ENCODE measurements around the gene AXL.
"Not testable (repeated sequence)": the region's sequence is repeated elsewhere in the genome, so short reads cannot be mapped to it uniquely, and the experiment has no call there.

Gene AXL

DNA sequence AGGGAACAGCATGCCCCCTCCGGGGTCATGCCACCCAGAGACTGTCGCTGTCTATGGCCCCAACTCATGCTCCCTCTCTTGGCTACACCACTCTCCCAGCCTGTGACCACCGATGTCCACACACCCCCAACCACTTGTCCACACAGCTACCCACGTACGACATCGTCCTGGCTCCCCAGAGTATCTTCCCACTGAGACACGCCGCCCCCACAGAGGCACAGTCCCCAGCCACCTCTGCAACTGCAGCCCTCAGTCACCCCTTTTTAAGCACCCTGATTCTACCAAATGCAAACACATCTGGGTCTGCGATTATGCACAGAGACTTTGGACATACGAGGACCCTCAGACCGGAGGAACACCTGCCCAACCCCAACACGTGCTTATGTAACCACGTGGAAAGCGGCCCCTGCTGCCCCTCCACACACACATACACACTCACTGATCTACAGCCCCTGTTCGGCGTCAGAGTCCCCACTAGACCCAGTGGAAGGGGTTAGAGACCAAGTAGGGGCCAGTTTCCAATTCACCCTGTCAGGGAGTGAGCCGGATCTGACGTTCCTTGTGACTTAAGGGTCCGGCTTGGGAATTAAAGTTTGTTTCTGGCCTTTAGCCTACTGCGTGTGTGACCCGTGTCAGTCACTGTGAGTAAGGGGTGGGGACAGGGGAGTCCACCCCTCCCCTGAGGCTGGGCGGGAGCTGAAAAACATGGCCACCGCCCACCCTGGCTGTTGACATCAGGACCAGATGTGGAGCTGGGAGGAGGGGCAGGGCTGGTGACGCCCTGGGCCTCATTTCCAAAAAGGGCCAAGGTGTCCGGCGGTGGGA is 11.9 kb upstream of the AXL start:
- no peak for ATAC-seq

DNA sequence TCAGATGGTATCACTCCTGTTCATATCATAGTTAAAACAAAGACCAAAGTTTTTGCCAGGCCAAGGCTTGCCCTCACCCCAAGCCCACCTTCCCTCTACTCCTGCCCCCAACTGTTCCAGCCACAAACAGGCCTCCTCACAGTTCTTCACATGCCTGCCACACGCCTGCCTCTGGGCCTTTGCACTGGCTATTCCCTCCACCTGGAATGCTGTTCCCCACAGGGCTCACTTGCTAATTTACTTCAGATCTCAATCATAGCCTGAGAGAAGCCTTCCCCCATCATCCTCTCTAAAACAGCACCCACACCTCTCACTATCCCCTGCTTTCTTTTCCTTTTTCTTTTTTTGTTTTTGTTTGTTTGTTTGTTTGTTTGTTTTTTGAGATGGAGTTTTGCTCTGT is 4.9 kb upstream of the AXL start:
- no peak for ATAC-seq

DNA sequence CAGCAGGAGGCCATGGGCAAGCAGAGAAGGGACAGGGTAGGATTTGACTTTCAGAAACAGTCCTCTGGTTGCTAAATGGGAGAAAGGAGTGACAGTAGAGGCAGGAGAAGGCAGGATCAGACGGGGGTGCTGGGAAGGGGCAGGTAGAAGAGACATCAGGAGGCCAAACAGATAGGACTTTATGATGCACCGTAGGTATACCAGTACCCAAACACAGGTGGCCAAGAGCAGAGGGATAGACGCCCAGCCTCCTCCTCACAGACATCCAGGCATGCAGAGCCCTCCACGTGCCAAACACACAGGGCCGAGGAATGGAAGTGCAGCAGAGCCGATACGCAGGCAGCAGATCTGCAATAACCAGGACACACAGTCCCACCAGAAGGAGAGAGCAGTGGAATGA is 1.3 kb upstream of the AXL start:
- no peak for ATAC-seq

DNA sequence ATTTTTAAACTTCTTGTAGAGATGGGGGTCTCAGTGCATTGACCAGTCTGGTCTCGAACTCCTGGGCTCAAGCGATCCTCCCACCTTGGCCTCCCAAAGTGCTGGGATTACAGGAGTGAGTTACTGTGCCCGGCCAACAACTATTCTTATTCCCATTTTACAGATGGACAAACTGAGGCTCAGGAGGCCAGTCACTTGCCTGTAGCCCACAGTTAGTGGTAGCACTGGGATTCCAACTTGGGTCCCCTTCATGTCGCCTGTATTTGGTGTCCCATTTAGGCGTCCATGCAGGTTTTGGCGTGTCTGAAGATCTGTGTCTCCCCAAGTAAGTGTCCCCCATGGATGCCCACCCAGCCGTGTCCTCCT is 791 bp upstream of the AXL start:
- no peak for ATAC-seq

DNA sequence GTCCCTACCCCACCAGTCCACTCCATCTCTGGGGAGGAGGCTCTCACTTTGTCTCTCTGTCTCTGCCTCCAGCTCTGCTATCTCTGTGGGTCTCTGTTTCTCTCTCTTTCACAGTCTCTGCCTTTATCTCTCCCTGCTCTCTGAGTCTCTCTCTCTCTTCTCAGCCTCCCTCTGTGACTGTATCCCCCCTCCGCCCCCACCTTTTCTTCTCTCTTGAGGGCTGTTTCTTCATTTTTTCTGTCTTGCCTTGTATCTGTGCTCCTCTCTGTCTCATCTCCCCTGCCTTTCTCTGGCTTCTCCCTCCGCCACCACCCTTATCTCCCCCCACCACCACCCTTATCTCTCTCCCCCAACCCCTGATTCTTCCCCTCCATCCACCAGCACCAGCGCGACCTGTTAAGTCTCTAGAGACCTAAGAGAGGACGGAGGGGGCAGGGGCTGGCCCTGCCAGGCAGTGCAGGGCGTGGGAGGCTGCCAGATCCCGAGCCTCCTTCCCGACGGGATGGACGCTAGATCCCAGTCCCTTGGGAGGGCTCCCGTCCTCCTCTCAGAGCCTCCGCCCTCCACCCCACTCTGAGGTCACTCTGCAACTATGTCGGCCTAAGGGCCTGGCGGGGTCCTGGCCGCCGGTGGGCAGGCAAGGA is 1.0 kb downstream of the AXL start:
- no peak for ATAC-seq

DNA sequence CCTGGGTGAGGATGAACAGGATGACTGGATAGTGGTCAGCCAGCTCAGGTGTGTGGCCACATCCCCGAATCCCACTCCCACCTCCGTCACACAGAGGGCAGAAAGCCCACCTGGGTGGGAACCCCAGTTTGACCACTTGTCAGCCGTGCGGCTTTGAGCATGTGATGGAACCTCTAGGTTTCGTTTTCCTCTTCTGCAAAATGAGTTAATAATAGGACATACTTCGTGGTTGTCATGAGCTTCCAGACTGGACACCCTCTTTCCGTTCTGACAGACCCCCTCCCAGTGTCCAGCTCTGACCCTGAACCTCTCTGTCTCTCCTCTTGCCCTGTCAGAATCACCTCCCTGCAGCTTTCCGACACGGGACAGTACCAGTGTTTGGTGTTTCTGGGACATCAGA is 1.8 kb downstream of the AXL start:
- no peak for ATAC-seq

DNA sequence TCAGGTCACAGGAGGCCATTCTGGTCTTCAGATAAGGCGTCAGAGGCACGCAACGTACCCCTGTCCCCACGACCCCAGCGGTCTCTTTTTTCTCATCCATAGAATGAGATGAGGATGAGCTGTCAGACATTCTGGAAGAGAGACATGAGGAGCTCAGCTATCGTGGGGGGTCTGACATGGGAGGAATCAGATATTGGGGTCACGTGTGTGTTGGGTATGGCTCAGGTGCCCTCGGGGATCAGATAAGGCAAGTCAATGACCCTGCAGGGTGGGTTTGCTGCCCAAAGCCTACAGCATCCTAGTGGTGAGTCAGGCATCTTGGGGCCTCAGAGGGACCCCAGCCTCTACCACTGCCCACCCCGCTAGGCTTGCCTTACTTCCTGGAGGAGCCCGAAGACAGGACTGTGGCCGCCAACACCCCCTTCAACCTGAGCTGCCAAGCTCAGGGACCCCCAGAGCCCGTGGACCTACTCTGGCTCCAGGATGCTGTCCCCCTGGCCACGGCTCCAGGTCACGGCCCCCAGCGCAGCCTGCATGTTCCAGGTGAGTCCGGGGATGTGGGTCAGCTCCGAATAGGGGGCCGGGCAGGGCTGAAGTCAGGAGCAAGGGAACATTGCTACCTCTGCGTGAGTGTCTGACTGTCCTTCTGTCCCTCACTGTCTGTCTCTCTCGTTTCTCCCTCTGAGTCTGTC is 2.6 kb downstream of the AXL start:
- ATAC-seq, result no peak

DNA sequence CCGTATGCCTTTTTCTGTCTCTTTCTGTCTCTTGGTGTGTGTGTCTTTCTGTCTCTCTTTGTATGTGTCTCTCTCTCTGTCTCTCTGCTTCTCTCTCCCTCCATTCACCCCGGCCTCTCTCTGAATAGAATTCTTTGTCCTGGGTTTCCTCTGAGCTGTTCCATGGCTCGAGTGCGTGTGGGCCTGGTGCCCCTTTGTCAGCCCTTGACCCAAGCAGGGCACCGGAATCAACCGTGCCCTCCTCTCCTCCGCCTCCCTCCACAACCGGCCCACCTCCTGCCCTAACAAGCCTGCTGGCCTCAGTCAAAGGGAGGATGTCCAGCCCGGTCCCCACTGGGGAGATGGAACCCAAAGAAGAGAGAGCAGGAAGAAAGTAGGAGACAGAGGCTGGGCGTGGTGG is 3.2 kb downstream of the AXL start:
- no peak for ATAC-seq

DNA sequence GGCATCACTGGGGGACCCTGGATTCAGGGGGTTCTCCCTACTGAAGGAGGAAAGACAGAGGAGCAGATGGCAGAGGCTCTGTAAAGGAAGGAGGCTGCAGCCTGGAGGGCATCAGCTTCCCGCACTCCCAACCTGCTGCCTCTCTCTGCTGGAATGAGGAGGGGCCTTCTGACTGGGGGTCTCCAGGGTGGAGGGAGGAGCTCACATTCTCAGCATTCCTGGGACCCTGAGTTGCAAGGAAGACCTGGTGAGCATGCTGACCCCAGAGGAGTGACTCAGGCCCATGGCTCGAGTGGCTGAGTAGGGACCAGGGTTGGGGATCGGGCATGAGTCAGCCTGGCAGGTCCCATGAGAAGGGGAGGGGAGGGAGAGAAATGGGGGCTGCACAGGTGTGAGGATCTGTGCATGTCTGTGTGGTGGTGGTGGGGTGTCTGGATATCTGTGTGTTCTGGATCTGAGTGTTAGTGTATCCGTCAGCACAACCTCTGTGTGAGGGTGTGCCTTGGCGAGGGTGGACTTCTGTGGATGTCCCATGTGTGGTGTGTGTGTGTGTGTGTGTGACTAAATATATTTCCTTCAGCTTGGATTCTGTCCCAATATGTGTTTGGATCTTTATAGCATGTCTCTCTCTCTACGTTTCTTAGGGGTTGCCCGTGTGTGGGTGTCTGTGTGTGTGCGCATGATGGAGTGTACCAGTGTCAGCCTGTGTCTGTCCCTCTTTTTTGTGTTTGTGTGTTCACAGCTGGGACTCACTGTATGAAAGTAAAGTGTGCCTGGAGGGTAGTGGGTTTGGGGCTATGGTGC is 4.6 kb downstream of the AXL start:
- no peak for ATAC-seq

DNA sequence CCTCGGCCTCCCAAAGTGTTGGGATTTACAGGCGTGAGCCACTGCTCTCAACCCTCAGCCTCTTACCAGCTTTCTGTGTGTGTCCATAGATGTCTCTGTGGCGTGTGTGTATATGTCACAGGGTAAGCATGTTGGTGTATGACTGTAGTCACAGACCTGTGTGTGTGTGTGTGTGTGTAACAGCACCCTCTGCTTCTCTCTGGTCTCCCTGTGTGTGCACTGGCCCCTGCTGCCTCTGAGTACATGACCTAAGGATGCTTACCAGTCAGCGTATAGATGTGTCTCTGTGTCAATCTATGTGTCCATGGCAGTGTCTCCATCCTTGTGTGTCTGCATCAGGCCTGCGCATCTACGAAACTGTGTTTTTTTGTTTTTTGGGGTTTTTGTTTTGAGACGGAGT is 5.6 kb downstream of the AXL start:
- no peak for ATAC-seq

DNA sequence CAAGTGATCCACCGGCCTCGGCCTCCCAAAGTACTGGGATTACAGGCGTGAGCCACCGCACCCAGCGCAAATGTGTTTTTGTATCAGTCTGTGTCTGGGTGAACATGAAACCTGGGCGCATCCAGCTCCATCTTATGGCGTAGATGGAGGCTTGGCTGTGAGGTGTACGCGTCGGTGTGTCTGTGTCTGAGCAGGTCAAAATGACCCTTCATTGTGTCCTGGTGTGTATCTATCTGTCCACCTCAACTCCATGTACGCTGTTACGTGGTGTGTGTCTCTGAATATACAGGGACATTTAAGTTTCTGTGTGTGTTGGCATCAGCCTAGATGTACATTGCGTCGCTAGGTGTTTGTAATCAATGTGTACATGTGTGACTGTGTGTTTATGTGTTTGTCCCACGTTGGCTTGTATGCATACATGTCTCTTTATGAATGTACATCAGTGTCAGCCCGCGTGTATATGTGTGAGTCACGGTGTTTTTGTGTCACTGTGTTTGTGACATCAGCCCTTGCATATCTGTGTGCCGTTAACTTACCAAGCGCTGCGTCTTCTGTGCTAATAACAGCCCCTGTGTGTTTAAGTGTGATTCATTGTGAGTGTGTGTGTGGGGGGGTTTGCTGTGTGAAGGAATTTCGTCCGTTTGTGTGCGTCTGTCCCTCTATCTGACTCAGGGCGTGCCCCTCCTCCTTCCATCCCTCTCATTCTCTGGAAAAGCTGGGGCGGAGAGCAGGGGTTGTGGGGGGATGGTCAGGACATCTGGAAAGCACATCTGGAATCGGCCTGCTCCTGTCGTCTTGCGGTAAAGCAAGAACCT is 6.4 kb downstream of the AXL start:
- ATAC-seq, result peak; percentile 94 to 96

DNA sequence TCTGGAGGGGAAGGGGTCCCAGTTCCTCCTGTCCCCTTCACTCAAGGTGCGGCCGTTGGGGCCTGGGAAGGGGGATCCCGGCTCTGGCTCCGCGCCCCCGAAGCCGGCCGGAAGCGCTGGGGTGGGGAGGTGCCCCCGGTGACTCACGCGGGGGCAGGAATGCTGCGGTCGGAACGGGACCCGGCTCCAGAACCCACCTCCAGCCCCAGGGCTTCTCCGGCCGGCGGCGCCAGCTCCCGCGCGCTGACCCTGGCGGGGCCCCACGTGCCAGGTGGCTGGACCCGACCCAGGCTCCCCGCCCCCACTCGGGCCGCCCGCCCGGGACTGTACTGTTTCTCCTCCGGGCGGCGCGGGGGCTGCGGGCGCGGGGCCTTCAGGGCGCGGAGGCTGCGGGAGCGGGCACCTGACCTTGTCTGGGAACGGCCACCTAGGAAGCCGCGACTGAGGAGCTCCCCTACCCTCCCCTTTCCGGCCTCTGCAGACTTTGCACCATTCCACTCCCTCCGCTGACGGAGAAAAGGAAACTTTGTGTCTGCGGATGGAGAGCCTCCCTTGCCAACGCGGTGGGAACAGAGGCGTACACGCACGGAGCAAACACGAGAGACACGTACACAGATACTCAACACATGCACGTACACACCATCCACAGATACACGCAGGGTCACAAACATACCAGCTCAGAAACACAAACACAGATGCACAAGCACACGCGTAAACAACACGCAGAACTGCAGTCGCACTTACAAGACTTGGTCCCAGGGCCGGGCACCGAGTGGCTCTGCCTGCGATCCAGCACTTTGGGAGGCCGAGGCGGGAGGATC is 7.2 kb downstream of the AXL start:
- ATAC-seq, result peak in 1 of 2 donors; percentile 2

DNA sequence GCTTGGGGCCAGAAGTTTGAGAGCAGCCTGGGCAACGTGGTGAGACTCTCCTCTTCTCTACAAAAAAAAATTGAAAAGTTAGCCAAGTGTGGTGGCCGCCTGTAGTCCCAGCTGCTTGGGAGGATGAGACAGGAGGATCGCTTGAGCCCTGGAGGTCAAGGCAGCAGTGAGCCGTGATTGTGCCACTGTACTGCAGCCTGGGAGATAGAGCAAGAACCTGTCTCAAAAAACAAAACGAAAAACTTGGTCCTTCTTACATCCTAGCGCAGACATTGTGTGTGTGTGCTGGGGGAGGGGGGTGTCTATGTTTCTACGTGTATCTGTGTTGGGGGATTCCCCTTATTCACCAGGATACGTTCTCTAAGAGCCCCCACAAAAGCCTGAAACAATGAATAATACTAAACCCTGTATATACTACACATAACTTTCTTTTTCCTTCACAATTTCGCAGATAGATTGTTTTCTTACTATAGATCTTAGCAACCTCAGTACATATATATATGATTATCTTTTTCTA is 7.9 kb downstream of the AXL start:
- no peak for ATAC-seq

DNA sequence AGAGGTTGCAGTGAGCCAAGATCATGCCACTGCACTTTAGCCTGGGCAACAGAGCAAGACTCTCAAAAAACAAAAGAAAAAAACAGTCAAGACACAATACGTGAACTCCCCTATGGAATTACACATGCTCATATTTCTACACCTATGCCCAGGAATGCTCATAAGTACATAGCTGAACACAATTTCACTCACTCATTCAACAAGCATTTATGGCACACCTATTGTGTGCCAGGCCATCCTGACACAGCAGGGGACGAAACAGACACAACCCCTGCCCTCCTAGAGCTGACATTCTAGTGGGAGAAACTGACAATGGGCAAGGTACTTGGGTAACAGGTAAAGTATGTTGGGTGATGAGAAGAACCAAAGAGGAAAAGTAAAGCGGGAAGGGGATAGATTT is 9.5 kb downstream of the AXL start:
- ATAC-seq, result no peak

DNA sequence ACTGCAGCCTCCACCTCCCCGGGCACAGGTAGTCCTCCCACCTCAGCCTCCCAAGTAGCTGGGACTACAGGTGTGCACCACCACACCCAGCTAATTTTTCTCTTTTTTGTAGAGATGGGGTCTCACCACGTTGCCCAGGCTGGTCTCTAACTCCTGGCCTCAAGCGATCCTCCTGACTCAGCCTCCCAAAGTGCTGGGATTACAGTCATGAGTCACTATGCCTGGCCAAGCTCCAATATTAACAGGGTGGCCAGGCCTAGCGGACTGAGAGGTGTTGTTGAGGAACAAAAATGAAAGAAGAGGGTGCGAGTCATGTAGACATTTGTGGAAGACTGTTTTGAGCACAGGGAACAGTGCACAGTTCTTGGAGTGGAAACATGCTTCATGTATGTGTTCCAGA is 10.3 kb downstream of the AXL start:
- not testable (repeated sequence) for ATAC-seq

DNA sequence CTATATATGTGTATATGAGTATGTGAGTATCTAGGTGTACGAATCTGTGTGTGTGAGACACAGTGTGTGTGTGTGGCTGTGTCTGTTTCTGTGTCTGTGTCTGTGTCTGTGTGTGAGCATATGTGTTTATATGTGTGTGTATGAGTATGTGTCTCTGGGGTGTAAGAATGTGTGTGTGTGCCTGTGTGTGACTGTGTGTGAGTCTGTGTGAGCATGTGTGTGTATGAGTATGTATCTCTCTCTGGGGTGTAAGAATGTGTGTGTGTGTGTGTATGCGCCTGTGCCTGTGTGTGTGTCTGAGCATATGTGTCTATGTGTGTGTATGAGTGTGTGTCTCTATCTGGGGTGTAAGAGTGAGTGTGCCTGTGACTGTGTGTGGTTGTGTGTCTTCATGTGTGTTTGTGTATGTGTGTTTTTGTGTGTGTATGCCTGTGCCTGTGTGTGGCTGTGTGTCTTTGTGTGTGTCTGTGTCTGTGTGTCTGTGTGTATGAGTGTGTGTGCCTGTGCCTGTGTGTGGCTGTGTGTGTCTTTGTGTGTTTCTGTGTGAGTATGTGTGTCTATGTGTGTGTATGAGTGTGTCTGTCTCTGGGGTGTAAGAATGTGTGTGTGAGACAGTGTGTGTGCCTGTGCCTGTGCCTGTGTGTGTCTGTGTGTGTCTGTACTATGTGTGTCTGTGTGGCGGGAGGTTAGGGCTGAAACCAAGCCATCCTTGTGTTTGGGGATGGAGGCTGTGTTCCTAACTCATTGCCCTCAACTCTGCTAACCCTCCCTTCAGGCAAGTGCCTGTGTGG is 11.2 kb downstream of the AXL start:
- no peak for ATAC-seq

DNA sequence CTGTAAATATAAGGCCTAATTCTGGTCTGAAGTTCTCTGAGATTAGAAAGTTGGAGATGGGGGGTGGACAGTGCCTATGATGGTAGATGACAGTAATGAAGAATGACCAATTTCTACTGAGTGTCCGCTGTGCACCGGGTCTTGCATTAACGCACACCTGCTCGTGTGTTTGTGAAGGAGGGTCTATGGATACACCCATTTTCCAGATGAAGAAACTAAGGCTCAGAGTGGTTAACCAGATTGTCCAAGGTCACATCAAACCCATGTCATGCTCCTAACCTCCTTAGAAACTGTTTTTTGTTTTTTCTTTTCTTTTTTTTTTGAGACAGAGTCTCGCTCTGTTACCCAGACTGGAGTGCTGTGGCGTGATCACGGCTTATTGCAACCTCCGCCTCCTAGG is 13.7 kb downstream of the AXL start:
- no peak for ATAC-seq

DNA sequence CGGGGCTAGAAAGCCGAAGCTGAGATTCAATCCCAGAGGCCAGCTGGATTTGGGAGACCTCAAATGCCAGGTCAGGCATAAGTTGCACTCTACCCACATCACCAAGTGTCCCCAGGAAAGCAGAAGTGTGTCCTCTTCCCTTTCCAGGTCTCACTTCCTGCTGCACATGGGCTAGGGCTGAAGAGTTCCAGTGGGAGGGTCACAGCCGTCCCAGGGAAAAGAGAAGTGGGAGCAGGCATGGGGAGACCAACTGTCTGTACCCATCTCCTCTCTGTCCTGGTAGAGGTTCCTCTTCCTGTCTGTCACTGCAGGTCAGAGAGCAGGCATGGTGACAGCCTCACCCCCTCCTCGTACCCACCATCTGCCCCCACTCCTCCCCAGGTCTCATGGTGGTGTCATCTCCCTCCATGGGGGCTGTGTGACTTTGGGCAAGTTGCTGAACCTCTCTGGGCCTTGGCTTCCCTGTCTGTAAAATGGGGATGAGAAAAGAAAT is 14.8 kb downstream of the AXL start:
- no peak for ATAC-seq

DNA sequence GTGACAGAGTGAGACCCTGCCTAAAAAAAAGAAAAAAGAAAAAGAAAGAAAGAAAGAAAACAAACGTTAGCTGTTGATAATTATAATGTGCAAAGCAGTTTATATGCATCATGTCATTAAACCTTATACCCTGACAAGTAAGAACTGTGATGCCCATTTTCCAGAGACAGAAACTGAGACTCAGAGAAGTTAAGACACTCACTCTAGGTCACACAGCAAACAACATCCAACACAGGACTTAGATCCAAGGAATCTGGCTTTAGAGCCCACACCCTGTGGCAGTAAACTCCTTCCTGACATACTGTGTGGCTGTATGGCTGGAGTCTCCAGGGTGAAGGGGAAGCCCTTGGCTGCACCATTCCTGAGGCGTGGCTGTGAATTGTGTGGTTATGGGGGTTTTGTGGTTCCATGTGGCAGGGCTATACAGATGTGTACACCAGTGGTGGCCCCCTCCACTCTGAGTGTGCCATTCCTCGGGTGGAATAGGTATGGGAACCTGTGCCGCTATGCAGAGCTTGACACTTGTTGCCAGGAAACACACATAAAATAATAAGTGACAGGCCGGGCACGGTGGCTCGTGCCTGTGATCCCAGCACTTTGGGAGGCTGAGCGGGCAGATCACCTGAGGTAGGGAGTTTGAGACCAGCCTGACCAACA is 15.6 kb downstream of the AXL start:
- no peak for ATAC-seq

DNA sequence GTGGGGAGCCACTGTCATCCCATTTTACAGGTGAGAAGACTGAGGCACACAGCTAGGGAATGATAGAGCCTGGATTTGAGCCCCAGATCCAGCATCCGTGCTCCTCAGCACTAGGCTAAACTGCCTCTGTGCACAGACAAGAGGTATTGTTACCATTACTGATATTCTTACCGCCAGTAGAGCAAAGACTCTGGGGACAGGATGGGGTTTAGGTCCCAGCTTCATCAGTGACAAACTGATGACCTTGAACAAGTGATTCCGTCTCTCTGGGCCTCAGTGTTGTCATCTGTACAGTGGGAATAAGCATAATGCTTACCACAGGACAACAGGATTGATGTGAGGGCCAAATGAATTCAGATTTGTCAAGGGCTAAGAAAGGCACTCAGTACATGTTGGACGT is 16.5 kb downstream of the AXL start:
- no peak for ATAC-seq
